ENCODE results near the gene GNPAT. TPM values are rescaled to one million over a fixed set of nuclear protein-coding genes. Genes with fewer than 3 reads are reported as not detected.

GNPAT gene
- total and polyA plus RNA-seq, 4 donors = 14.7 to 32.0 (median 22.7) TPM

GRCh38 chr1:231284441-231284840 is 43.4 kb downstream of the GNPAT start (continued):
- TF ChIP-seq ZBTB33 (IDR thresholded peaks at IDR 0.05) (no peak), ATF3 (IDR thresholded peaks at IDR 0.05) (no peak)

GRCh38 chr1:231286603-231287002 is 45.6 kb downstream of the GNPAT start:
- H3K9me3 ChIP-seq (ENCODE audit: control insufficient read depth in 4 of 4, low read length in 3 of 4) = no peaks in the 10 kb centered on the region
- H3K9ac ChIP-seq (ENCODE audit: low read depth in 1 of 2, low read length in 2 of 2) = no peak overlapping the region
- no peaks in the 10 kb centered on the region for H3K4me1 ChIP-seq (ENCODE audit: control insufficient read depth in 4 of 4, insufficient read depth in 4 of 4, low read length in 3 of 4)
- H3K27ac ChIP-seq (ENCODE audit: low read depth in 1 of 2, low read length in 2 of 2) = no peak overlapping the region
- H3K36me3 ChIP-seq (ENCODE audit: control insufficient read depth in 4 of 4, insufficient read depth in 3 of 4, low read depth in 1 of 4, low read length in 3 of 4) = no peaks in the 10 kb centered on the region
- H3K27me3 ChIP-seq (ENCODE audit: control insufficient read depth in 4 of 4, insufficient read depth in 4 of 4, low read length in 3 of 4) = no peaks in the 10 kb centered on the region
- 97% methylated on average over 6 of the region's 6 CpGs for WGBS
- TF ChIP-seq FOXA2 (IDR thresholded peaks at IDR 0.05) = no peak
- TF ChIP-seq RAD21 (IDR thresholded peaks at IDR 0.05) = no peak
- TF ChIP-seq NR2F2 (IDR thresholded peaks at IDR 0.05) = no peak
- no peak for TF ChIP-seq FOXA1 (IDR thresholded peaks at IDR 0.05)
- TF ChIP-seq RXRA (IDR thresholded peaks at IDR 0.05) = no peak
- no peak for TF ChIP-seq SP1 (IDR thresholded peaks at IDR 0.05)
- no peak for TF ChIP-seq GABPA (IDR thresholded peaks at IDR 0.05 in 1 of 2, conservative IDR thresholded peaks at IDR 0.05 in 1 of 2)
- DNase-seq (ENCODE audit: low spot score) = no peak
- H3K4me3 ChIP-seq (ENCODE audit: low read depth in 1 of 3, low read length in 3 of 3) = no peak overlapping the region

- H3K4me1 ChIP-seq (ENCODE audit: control insufficient read depth in 4 of 4, insufficient read depth in 4 of 4, low read length in 3 of 4) = no peaks in the 10 kb centered on the region
- 96% methylated on average over 4 of the region's 4 CpGs for WGBS
- H3K9me3 ChIP-seq (ENCODE audit: control insufficient read depth in 4 of 4, low read length in 3 of 4) = no peaks in the 10 kb centered on the region
These were observed 54.9 kb downstream of the GNPAT start for GRCh38 chr1:231295938-231296337.

More at GRCh38 chr1:231295938-231296337, 54.9 kb downstream of the GNPAT start:
- Histone ChIP-seq H3K27ac (ENCODE audit: low read depth in 1 of 2, low read length in 2 of 2) (no peak overlapping the region), H3K27me3 (ENCODE audit: control insufficient read depth in 4 of 4, insufficient read depth in 4 of 4, low read length in 3 of 4) (no peaks in the 10 kb centered on the region), H3K4me3 (ENCODE audit: low read depth in 1 of 3, low read length in 3 of 3) (no peak overlapping the region), H3K36me3 (ENCODE audit: control insufficient read depth in 4 of 4, insufficient read depth in 3 of 4, low read depth in 1 of 4, low read length in 3 of 4) (no peaks in the 10 kb centered on the region), H3K9ac (ENCODE audit: low read depth in 1 of 2, low read length in 2 of 2) (no peak overlapping the region)
- TF ChIP-seq JUND (IDR thresholded peaks at IDR 0.05) (no peak), TAF1 (conservative IDR thresholded peaks at IDR 0.05) (no peak), YY1 (IDR thresholded peaks at IDR 0.05) (no peak), NR2F2 (IDR thresholded peaks at IDR 0.05) (no peak), CTCF (IDR thresholded peaks at IDR 0.05; ENCODE audit: low read depth, low read length, missing input control) (no peak), FOXA2 (IDR thresholded peaks at IDR 0.05) (no peak), ZBTB33 (IDR thresholded peaks at IDR 0.05) (no peak), HNF4A (conservative IDR thresholded peaks at IDR 0.05) (no peak), RAD21 (IDR thresholded peaks at IDR 0.05) (no peak), SP1 (IDR thresholded peaks at IDR 0.05) (no peak), FOXA1 (IDR thresholded peaks at IDR 0.05) (no peak), RXRA (IDR thresholded peaks at IDR 0.05) (no peak), EGR1 (IDR thresholded peaks at IDR 0.05; ENCODE audit: low read depth in 2 of 2) (no peak), HNF4G (IDR thresholded peaks at IDR 0.05) (no peak)
- no peak for DNase-seq (ENCODE audit: low spot score)
